A549 treated with CpdA at 1 μM for 4 hours (cell line): ENCODE results near the gene PSMB4. TPM values are rescaled to one million over a fixed set of nuclear protein-coding genes. Genes with fewer than 3 reads are reported as not detected.

ENCODE experiments used
- total RNA-seq: library from RNA; stranded (reverse); fragments of 200-300 nt; extraction: Qiagen RNA extraction; gene quantifications from 5 replicates; pipeline ENCODE4 v1.2.3, GENCODE V29; 2022; ENCODE audit warnings: low read depth

Gene PSMB4
- total RNA-seq = 338 to 445 TPM (median 430 TPM) in 5 replicates

GRCh38 chr1:151399324-151400171 is at the start of gene PSMB4:
PSMB4 (plus strand) TSS chr1:151399573; CDS start chr1:151399588, 15 bp downstream.

DNA sequence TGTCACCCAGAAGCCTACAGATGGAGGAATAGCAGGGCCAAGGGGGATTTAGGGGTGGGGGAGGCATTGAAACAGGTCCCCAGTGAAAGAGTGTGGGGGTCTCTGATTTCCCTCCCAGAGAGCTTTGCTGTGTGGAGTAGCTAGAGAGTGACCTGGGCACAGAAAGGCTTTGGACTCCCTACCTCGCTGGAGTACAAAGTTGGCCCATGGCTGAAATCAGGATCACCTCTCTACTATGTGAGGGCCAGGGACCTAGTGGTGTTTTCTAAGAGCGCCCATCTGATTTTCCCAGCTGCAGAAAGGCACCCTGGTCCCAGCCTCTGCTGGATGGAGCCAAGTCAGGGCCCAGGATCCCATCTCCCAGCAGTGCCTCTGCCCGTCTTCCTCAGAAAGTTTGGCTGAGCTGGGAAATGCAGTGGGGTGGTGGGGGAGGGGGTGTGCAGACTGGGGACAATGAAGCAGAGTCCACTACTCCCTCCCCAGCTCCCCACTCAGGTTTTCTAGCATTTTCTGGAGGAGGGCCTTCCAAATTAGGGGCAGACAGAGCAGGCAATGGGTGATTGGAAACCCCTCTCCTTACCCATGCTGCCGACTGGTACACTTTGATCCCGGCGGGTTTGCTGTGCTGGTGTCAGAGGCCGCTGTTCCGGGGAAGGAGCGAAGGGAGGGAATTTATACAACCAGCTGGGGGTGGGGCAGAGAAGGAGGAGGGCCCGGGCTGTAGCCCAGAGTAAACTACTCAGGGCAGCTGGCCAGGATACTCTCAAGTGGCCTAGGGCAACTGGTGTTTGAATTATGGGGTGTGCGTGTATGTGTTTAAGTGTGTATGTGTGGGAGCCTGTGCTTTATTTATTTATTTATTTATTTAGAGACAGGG is 27.1 kb upstream of the PSMB4 start, which contains the start of gene SELENBP1:
Gene SELENBP1 (minus strand): TSS at position 648 of the 877 bp plus-strand sequence. CDS start 64 bp downstream, at position 584.

Other genes with a start within 250 kb of the PSMB4 start
- not detected in 5 replicates for gene TNFAIP8L2, start 242.9 kb upstream of the PSMB4 start, total RNA-seq
- 5.5 to 9.9 TPM (median 5.7 TPM) in 5 replicates for gene LYSMD1, start 233.7 kb upstream of the PSMB4 start, total RNA-seq
- gene SCNM1, start 233.4 kb upstream of the PSMB4 start, total RNA-seq = 43.2 to 48.0 TPM (median 45.2 TPM) in 5 replicates
- 0.25 to 0.35 TPM in 2 of 5 replicates, not detected in the others for gene TMOD4, start 223.6 kb upstream of the PSMB4 start, total RNA-seq
- gene VPS72, start 209.4 kb upstream of the PSMB4 start, total RNA-seq = 44.8 to 61.9 TPM (median 47.4 TPM) in 5 replicates
- gene PIP5K1A, start 201.0 kb upstream of the PSMB4 start, total RNA-seq = 41.8 to 52.4 TPM (median 45.2 TPM) in 5 replicates
- gene PSMD4, start 144.8 kb upstream of the PSMB4 start, total RNA-seq = 165 to 226 TPM (median 194 TPM) in 5 replicates
- 13.1 to 15.6 TPM (median 14.6 TPM) in 5 replicates for gene ZNF687, start 117.3 kb upstream of the PSMB4 start, total RNA-seq
- 23.9 to 30.9 TPM (median 29.1 TPM) in 5 replicates for gene PI4KB, start 72.2 kb upstream of the PSMB4 start, total RNA-seq
- 27.3 to 30.3 TPM (median 28.2 TPM) in 5 replicates for gene RFX5, start 52.3 kb upstream of the PSMB4 start, total RNA-seq
- 5.0 to 7.4 TPM (median 5.6 TPM) in 5 replicates for gene SELENBP1, start 26.9 kb upstream of the PSMB4 start, total RNA-seq
- 20.2 to 22.0 TPM (median 21.4 TPM) in 5 replicates for gene POGZ, start 59.9 kb downstream of the PSMB4 start, total RNA-seq
- gene CGN, start 111.8 kb downstream of the PSMB4 start, total RNA-seq = 1.1 to 1.9 TPM (median 1.4 TPM) in 5 replicates
- gene TUFT1, start 140.7 kb downstream of the PSMB4 start, total RNA-seq = 13.2 to 16.6 TPM (median 15.2 TPM) in 5 replicates
- gene SNX27, start 212.5 kb downstream of the PSMB4 start, total RNA-seq = 6.9 to 10.9 TPM (median 8.1 TPM) in 5 replicates